SW480 (cell line): ENCODE measurements around the gene ZNF280B.

Source experiments
- DNase-seq: peaks from one replicate; pipeline ENCODE4 v3.0.0-alpha.2; 2016; ENCODE audit warnings: low spot score

Gene ZNF280B, protein sequence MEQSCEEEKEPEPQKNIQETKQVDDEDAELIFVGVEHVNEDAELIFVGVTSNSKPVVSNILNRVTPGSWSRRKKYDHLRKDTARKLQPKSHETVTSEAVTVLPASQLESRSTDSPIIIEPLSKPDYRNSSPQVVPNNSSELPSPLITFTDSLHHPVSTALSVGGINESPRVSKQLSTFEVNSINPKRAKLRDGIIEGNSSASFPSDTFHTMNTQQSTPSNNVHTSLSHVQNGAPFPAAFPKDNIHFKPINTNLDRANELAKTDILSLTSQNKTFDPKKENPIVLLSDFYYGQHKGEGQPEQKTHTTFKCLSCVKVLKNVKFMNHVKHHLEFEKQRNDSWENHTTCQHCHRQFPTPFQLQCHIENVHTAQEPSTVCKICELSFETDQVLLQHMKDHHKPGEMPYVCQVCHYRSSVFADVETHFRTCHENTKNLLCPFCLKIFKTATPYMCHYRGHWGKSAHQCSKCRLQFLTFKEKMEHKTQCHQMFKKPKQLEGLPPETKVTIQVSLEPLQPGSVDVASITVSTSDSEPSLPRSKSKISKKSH

DNA sequence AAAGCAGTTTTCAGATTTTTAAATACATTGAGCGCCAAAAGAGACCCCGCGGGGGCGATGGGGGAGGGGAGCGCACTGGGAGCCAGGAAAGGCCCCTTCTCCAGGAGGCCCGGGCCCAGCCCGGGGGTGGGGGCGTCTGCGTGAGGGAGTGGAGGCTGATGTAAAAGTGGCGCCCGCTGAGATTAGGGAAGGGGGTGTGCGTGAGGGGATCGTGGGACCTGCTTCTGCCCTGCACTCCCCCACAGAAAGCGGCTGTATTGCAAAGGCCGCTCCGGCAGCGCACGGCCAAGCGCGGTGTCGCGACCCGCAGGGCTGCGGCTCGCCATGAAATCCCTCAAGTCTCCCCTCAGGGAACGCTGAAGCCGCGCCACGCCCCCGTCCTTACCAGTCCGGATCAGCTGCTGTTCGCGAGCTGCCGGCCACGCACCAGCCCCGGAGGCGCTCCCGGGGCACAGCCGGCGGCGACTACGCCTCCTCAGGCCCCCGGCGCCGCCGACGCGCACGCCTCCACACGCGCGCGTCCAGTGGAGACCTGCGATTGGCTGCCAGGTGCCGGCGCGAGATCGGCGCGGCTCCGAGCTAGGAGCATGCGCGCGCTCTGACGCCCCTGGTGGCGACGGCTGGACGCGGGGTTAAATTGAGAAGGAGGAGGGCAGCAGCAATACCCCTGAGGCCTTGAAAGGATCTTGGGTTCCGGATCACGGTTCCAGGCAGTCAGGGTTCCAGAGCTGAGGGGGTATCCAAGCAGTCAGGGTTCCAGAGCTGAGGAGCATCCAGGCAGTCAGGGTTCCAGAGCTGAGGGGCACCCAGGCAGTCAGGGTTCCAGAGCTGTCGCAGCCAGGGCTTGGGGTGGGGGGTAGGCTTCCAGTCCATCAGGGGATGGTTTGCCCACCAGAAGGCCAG lies at the start of gene ZNF280B:
Gene ZNF280B (minus strand): TSS at position 469 of the 903 bp plus-strand sequence. CDS start 19,344 bp downstream, outside the sequence.
- peak; percentile 72 for DNase-seq

DNA sequence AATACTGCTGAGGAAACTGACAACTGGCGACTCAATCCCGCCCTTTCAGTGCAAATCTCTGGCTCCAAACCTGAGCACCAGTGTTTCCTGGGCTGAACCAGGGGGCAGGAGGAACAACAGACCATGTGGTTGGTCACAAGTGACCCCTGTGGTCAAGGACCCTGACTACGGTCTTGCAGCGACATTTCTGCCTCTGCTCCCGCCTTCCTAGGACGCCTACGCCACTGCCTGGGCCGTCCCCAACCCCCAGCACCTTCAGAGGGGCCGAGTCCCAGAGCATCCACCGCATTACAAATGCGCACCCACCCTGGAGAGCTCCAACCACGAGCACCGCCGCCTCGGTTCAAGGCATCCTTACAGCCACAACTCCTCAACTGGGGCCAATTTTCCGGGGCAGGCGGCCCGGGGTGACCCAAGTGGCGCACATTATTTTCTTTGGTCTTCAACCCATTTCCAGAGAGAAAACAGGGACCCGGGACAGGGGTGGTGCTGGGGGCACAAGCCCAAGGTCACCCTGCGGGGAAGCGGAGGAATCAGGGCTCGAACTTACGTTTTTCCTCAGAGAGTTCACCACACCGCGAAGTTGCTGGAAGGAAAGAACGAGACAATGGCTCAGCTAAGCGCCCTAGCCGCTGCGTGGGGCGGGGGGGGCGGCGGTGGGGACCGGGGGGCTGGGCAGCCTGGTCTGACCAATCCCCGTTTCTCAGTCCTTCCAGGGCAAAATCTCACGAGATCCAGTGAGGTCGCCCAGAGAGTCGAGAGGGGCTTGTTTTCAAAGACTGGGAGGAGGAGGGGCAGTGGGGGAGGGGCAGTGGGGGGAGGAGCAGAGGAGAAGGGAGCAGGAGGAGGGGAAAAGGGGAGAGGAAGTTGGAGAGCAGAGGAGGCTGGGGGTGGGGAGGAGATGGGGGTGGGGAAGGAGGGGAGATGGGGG lies 48.7 kb upstream of the ZNF280B start:
- no peak for DNase-seq

DNA sequence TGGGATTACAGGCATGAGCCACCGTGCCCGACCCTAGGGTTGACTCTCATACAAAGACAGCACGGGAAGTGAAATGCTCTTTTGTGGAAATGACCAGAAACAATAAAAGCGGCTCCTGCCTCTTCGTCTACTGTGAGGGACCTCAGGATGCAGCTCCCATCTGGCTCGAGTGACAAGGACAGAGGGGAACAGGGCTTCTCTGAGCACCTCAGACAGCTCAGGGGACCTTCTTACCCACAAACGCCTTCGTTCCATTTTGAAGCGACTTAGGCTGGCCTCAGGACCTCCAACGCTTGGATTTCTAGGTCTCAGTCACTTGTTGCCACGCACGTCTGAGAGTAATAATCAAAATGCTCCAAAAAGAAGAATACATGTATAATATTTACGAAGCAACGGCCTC lies 48.0 kb upstream of the ZNF280B start:
- no peak for DNase-seq

DNA sequence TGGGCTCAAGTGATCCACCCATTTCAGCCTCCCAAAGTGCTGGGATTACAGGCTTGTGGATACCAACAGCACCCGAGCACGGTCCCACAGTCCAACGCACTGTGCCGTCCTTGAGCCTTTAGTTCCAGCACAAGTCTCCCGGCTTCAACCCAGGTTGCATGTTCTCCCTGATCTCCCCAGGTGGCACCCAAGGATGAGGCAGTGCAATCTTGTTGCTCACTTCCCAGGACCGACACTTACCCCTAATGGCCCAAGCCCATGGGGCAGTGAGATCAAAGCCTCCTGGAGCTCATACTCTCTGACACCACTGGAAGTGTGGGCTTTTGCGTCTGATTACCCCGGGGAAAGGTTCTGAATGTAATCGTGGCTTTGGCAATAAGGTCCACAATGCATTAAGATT lies 47.1 kb upstream of the ZNF280B start:
- DNase-seq = no peak

DNA sequence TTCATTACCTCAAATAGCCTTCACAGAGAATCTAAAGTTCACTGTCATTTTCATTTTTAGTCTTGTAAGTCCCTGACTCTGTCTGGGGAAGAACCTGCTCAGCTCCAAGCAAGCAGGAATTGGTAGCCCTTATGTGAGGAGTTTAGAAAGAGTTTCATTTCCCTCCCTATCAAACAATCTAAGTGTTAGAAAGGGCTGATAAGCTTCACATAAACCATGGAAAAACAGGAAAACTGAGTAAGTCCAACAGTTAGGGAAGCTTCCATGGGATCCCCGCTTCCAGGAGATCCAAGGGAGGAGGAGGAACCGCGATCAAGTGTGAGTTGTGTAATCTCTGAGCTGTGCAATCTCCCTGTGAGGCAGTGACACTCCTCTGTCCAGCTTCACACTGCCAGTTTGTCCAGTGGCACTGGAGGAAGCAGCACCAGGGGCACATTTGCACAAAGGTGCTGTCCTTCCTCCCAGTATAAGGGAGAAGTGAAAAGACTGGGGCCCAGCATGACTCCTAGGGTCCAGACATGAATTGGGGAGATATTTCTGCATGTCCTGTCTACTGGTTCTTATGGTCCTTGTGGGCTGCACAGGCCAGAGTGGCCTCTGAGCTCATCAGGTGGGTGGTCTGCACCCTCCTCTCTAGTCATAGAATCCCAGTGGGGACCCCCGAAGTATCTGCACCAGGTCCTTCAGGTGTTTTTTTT lies 46.2 kb upstream of the ZNF280B start:
- no peak for DNase-seq

DNA sequence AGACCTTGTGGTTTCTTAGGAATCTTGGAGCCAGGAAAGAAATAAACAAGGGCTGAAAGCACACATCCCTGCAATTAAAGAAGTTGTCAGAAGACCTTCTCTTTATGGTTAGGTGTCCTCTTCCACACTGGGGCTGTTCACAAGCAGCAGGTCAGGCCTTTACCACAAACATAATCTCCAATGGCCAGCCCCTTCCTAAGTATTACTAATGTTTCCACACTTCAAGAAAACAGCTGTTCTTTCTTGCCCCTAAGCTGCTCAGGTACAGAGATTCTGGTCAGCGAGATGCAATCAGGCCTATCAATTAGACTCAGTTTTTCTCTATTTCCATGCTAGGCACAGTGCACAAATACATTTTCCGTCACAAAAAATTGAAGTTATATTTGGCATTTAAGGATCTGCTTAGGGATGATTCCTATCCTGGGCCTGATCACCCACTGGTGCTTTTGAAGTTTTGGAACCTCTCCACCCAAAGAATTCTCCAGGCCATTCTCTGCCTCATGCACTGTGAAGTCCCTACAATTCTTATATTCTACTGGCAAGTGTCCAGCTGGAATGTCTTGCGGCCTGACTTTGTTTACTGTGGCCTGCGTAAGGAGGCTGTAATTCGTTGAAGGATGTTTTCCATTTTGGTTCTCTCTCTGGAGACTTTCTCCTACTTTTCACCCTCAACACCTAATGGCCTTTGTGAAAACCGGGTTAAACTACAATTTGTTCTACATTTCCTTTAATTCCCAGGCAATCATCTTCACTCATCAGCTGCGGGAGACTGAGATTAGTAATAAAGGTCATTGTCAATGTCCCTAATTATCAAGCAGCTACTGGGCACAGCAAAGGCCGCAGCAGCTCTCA lies 45.4 kb upstream of the ZNF280B start:
- DNase-seq = no peak

DNA sequence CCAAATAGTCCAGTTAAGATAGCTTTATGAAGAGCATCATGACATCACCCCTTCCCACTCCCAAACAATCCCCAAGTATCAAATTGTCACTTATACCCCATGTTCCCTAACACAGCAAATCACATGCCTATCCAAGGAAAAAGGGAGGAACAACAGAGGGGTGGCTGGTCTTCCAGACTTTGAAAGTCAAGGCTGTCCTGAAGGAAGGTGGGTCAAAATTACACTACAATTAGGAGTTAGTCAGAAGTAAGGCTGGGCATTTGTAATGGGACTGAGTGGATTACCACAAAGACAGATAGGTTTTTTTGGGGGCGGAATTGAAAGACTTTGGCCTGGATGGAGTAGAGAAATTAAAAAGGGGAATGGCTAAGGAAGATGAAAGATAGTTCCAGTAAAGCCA lies 44.6 kb upstream of the ZNF280B start:
- DNase-seq = no peak

DNA sequence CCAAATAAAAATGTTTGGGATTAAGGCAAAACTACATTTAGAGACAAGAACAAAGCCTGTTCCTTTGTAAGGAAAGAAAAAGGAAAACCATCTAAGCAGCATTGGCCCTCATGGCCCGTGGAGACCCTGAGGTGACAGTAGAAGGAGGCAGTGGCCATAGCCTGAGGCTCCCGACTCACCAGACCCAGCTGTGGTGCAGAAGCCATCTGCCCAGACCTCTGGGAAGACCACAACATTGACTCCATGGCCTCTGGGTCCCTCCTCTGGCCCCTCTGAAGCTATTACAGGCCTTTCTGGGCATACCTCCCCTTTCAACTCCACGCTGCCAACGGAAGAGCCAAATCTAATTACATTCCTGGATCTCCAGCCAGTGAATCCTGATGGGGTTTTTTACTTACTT lies 44.1 kb upstream of the ZNF280B start:
- DNase-seq = peak; percentile 9

DNA sequence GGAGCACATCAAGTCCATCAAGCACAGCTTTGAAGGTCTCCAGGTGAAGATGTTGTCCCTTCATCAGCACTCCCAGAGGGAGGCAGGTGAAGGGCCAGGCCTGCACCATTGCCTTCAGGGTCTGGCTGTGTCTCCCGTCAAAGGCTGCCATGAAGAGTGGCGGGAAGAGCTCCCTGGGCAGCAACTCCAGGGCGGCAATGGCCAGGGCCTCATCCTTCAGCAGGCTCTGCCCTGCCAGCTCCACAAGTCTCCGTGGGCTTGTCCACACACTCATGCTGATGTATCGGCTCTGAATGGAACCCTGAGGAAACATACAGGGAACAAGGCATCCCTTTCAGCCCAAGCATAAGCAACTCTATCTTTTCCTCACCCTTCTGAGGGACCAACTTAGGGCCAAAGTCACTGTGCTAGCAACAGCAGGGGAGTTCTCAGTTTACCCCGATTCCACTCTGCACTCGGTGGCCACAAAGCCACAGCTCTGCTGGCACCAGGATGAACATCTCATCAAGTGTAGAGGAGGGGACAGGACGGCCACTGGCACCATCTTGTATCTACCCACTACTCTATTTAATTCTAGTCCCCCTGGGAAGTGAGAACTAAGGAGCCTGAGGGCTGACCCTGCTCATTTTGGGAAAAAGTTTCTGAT lies 42.4 kb upstream of the ZNF280B start:
- no peak for DNase-seq

DNA sequence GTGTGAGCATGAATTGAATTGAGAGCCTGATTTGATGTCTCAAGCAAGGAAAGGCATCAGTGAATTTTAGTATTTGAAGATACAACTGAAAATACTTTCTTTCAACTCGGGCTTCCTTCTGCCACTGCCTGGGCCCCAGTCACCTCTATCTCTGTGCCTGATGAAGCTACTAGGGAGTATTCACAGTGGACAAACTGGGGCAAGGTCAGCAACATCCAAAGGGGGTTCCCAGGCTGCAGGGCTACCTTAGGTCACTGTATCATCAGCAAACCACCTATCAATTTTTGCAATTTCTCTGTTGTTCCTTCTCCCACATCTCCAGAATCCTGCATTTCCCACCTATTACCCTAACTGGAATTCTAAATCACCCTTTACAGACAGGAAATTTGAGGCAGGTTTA lies 40.4 kb upstream of the ZNF280B start:
- DNase-seq = no peak

DNA sequence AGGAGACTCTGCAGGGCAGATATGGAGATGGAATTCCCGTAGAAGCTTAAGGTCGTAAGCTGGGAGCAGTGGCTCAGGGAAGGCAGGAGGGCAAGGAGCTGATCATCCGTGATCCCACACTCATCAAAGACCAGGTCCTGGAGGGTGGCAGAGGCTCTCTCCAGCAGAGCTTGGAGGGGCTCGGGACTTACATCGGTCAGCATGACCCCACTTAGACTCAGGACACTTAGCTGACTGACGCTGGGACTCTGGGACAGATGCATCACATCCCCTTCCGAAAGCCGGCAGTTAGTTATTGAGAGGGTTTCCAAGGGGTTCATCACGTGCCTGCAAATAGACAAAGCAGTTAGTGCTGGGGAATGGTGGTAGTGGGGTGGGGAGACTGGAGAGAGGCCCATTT lies 39.8 kb upstream of the ZNF280B start:
- DNase-seq = no peak

DNA sequence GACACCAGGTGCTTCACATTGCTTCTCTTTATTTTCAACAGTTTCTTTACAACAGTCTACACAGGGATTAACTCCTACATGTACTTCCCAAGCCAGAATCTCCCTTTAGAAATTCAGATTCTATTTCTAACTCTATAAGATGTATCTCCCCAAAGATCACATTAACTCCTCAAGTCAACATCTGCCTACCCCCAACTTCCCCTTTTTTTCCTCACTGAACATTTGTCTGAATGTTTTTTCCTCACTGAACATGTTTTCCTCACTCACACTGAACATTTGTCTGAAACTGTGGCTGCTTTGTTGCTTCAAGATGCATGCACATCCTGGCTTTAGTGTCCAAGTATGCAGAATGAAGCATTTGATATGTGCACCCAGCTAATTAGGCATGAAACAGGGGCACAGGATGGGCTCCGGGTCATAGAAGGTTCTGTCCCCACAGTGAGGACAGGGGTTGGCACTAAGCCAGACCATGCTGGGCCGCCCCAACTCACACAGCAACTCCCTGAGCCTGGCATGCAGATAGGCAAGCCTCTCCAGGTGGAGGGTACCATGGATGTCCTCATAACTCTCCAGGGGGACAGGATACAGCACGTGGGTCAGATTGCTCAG lies 39.3 kb upstream of the ZNF280B start:
- DNase-seq = no peak

DNA sequence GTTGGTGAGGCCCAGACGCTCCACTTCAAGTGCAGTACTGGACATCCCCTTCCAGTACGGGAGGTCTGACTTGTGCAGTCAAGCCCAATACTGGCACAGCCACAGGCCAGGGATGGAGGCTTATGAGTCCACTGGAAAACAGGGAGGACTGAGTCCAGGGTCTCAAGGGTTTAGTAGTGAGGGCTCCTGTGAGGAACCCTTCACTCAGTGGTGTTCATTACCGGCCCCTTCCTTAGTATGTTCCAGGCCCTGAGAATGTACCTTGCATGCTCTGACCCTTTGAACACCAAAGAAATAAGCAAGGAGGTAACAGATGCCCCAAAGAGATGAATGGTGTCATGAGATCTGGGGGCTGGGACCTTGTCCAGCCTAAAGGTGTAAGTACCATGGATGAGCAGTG lies 38.7 kb upstream of the ZNF280B start:
- DNase-seq = no peak

DNA sequence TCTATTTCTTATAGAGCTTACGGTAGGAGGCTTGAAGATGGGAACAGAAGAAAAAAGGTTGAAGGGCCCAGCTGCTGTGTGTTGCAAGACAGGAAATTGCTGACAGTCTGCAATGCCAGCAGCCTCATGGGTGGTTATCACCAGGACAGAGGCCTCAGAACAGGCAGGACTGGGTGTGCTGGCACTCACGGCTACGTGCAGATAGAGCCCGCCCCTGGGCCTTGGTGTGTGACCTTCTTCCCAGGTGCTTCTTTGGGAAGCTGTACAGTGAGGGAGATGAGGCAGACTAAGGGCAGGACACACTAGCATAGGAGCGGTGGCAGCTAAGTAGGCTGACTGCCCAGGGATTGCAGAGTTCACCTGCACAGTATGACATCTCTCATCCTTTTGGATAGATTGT lies 37.9 kb upstream of the ZNF280B start:
- no peak for DNase-seq

DNA sequence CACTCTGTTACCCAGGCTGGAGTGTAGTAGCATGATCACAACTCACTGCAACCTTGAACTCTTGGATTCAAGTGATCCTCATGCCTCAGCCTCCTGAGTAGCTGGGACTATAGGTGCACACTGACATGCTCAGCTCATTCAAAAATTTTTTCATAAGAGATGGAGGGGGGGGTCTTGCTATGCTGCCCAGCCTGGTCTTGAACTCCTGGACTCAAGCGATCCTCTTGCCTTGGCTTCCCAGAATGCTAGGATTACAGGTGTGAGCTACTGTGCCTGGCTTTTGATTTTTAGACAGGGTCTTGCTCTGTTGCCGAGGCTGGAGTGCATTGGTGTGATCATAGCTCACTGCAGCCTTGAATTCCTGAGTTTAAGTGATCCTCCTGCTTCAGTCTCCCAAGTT lies 36.5 kb upstream of the ZNF280B start:
- no peak for DNase-seq

DNA sequence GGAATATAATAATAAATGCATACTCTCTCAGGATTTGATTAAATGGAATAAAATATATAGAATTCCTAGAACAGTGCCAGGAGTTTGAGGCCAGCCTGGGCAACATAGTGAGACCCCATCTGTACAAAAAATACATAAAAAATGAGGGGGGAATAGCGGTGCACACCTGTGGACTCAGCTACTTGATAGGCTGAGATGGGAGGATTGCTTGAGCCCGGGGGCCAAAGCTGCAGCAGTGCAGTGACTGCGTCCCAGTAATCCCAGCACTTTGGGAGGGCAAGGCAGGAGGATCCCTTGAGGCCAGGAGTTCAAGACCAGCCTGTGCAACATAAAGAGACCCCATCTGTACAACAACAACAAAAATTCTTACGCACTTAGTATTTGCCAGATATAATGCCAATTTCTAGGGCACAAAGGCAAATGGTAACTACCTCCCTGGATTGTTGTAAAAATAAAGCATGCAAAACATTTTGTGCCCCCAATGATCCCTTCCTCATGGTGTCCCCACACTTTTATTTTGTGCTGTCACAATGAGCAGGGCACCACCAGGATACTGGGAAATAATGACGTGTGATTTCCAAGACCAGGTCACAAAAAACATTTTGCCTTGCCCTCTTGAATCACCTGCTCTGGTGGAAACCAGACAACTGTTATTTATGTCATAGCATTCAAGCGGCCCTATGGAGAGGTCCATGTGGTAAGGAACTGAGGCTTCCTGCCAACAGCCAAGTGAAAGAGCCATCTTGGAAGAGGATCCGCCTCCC lies 29.9 kb upstream of the ZNF280B start:
- DNase-seq = no peak

DNA sequence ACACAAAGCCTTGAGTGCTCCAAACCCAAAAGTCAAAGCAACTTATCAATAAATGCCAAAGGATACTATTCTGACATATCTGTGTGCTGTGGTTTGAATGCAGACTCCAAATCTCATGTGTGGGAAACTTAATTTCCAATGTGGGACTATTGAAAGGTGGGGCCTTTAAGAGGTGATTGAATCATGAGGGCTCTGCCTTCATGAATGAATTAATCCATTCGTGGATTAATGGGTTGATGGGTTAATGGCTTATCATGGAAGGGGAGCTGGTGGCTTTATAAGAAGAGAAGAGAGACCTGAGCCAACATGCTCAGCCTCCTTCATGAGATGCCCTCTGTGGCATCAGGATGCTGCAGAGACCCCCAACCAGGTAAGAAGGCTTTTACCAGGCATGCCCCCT lies 28.4 kb upstream of the ZNF280B start:
- DNase-seq = no peak

DNA sequence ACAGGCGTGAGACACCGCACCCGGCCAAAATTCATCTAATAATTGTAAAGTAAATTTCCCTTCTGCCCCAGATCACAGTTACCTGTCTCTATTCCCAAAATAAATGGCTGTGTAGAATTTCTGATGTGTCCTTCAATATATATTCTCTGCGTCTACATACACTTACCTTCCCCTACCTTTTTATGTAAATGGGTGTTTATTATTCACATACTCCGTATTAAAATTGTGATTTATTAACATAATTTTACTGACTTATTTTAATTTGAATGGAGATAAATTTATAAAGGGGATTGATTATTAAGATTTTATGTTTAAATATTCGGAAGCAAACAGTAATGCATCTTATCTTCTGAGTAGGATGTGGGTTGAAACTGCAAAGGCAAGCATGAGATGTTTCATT lies 28.0 kb upstream of the ZNF280B start:
- no peak for DNase-seq

DNA sequence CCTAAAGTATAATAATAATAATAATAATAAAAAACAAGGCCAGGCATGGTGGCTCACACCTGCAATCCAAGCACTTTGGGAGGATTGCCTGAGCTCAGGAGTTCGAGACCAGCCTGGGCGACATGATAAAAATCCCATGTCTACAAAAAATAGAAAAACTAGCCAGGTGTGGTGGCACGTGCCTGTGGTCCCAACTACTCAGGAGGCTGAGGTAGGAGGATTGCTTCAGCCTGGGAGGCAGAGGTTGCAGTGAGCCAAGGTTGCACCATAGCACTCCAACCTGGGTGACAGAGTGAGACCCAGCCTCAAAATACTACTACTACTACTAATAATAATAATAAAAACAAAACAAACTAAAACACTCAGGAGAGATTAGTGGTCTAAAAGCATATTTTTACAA lies 27.1 kb upstream of the ZNF280B start:
- no peak for DNase-seq
